Skeletal muscle tissue (tissue), 4 donors: ENCODE results near the gene TRRAP. TPM values are rescaled to one million over a fixed set of nuclear protein-coding genes. Genes with fewer than 3 reads are reported as not detected.

Experiments
- H3K27ac ChIP-seq: one replicate; pipeline ENCODE4 v1.7.0; 2013; ENCODE audit warnings: mild to moderate bottlenecking, low read depth, low read length, inconsistent platforms
- H3K27me3 ChIP-seq, 3 donors: one replicate each; pipeline ENCODE4 v1.7.0; 2013; ENCODE audit warnings: low read length in 3 of 3; ENCODE audit not compliant: control insufficient read depth in 3 of 3, insufficient read depth in 3 of 3
- H3K36me3 ChIP-seq, 3 donors: one replicate each; pipeline ENCODE4 v1.7.0; 2013; ENCODE audit warnings: low read length in 3 of 3; ENCODE audit not compliant: control insufficient read depth in 3 of 3, insufficient read depth in 3 of 3
- H3K4me1 ChIP-seq, 3 donors: one replicate each; pipeline ENCODE4 v1.7.0; 2013; ENCODE audit warnings: low read length in 3 of 3, mild to moderate bottlenecking in 3 of 3; ENCODE audit not compliant: control insufficient read depth in 3 of 3, insufficient read depth in 3 of 3
- H3K4me3 ChIP-seq, 3 donors: one replicate each; pipeline ENCODE4 v1.7.0; 2013; ENCODE audit warnings: low read length in 3 of 3
- H3K9ac ChIP-seq, 3 donors: one replicate each; pipeline ENCODE4 v1.7.0; 2013; ENCODE audit warnings: low read length in 3 of 3, mild to moderate bottlenecking in 3 of 3, moderate library complexity in 2 of 3, low read depth in 1 of 3
- H3K9me3 ChIP-seq, 3 donors: one replicate each; pipeline ENCODE4 v1.7.0; 2013; ENCODE audit warnings: low read length in 3 of 3; ENCODE audit not compliant: control insufficient read depth in 3 of 3
- total RNA-seq: library from RNA; depleted of rRNA; stranded (reverse); fragments of >200 nt; gene quantifications from one replicate; pipeline ENCODE4 v1.2.3, GENCODE V29; 2014
- donor health status: Osteomylitis.

TRRAP gene
- total RNA-seq, 1 donor from 2014 or later = 20.4 TPM

GRCh38 chr7:98956469-98956868, 78.1 kb downstream of the TRRAP start:
- peak overlapping the region; percentile 81 for H3K27ac ChIP-seq
- peaks cover 65 to 89% (median 84%) of the 10 kb centered on the region in 3 donors for H3K36me3 ChIP-seq
- H3K4me3 ChIP-seq = no peak overlapping the region

GRCh38 chr7:98956937-98957336, 78.6 kb downstream of the TRRAP start:
- no peak overlapping the region for H3K4me3 ChIP-seq
- peak overlapping the region; percentile 81 for H3K27ac ChIP-seq

More at GRCh38 chr7:98956469-98956868, 78.1 kb downstream of the TRRAP start:
- H3K4me1 ChIP-seq = peaks cover 0 to 8% (median 6%) of the 10 kb centered on the region in 3 donors
- no peaks in the 10 kb centered on the region for H3K27me3 ChIP-seq
- H3K9ac ChIP-seq = peak overlapping the region in 1 of 3 donors; percentile 62
- no peaks in the 10 kb centered on the region for H3K9me3 ChIP-seq

GRCh38 chr7:98957766-98958165, 79.4 kb downstream of the TRRAP start:
- Histone ChIP-seq H3K9me3 (no peaks in the 10 kb centered on the region), H3K4me1 (peaks cover 0 to 8% (median 6%) of the 10 kb centered on the region in 3 donors), H3K9ac (no peak overlapping the region), H3K4me3 (no peak overlapping the region), H3K27ac (no peak overlapping the region), H3K36me3 (peaks cover 69 to 88% (median 88%) of the 10 kb centered on the region in 3 donors), H3K27me3 (no peaks in the 10 kb centered on the region)

More at GRCh38 chr7:98956937-98957336, 78.6 kb downstream of the TRRAP start:
- H3K4me1 ChIP-seq = peaks cover 0 to 8% (median 6%) of the 10 kb centered on the region in 3 donors
- H3K36me3 ChIP-seq = peaks cover 61 to 88% (median 84%) of the 10 kb centered on the region in 3 donors
- H3K27me3 ChIP-seq = no peaks in the 10 kb centered on the region
- peak overlapping the region in 2 of 3 donors; percentile 20 to 62 for H3K9ac ChIP-seq
- no peaks in the 10 kb centered on the region for H3K9me3 ChIP-seq

- no peaks in the 10 kb centered on the region for H3K27me3 ChIP-seq
- no peak overlapping the region for H3K4me3 ChIP-seq
- no peaks in the 10 kb centered on the region for H3K9me3 ChIP-seq
- peaks cover 0 to 8% (median 6%) of the 10 kb centered on the region in 3 donors for H3K4me1 ChIP-seq
- H3K9ac ChIP-seq = no peak overlapping the region
- no peak overlapping the region for H3K27ac ChIP-seq
- peaks cover 64 to 87% (median 86%) of the 10 kb centered on the region in 3 donors for H3K36me3 ChIP-seq
These were observed 80.6 kb downstream of the TRRAP start for GRCh38 chr7:98958968-98959367.

GRCh38 chr7:98963305-98963704, 85.0 kb downstream of the TRRAP start:
- H3K27me3 ChIP-seq = no peaks in the 10 kb centered on the region
- H3K9ac ChIP-seq = no peak overlapping the region
- no peak overlapping the region for H3K27ac ChIP-seq
- H3K36me3 ChIP-seq = peaks cover 51 to 81% (median 81%) of the 10 kb centered on the region in 3 donors
- no peaks in the 10 kb centered on the region for H3K9me3 ChIP-seq
- H3K4me3 ChIP-seq = no peak overlapping the region
- H3K4me1 ChIP-seq = no peaks in the 10 kb centered on the region

- H3K4me3 ChIP-seq = no peak overlapping the region
- no peaks in the 10 kb centered on the region for H3K4me1 ChIP-seq
- no peak overlapping the region for H3K9ac ChIP-seq
- peaks cover 55 to 82% (median 82%) of the 10 kb centered on the region in 3 donors for H3K36me3 ChIP-seq
- no peaks in the 10 kb centered on the region for H3K9me3 ChIP-seq
- H3K27me3 ChIP-seq = no peaks in the 10 kb centered on the region
- H3K27ac ChIP-seq = no peak overlapping the region
These were observed 86.3 kb downstream of the TRRAP start for GRCh38 chr7:98964596-98964995.

- H3K4me1 ChIP-seq = no peaks in the 10 kb centered on the region
- no peaks in the 10 kb centered on the region for H3K27me3 ChIP-seq
- no peak overlapping the region for H3K9ac ChIP-seq
- H3K36me3 ChIP-seq = peaks cover 64 to 84% (median 81%) of the 10 kb centered on the region in 3 donors
- no peak overlapping the region for H3K4me3 ChIP-seq
- no peak overlapping the region for H3K27ac ChIP-seq
- H3K9me3 ChIP-seq = no peaks in the 10 kb centered on the region
These were observed 90.3 kb downstream of the TRRAP start for GRCh38 chr7:98968621-98969020.

- H3K4me3 ChIP-seq = no peak overlapping the region
- H3K36me3 ChIP-seq = peaks cover 70 to 87% (median 86%) of the 10 kb centered on the region in 3 donors
- no peaks in the 10 kb centered on the region for H3K4me1 ChIP-seq
- H3K9me3 ChIP-seq = no peaks in the 10 kb centered on the region
- H3K9ac ChIP-seq = no peak overlapping the region
- H3K27me3 ChIP-seq = no peaks in the 10 kb centered on the region
- H3K27ac ChIP-seq = no peak overlapping the region
These were observed 91.1 kb downstream of the TRRAP start for GRCh38 chr7:98969386-98969785.

GRCh38 chr7:98970016-98970615, 91.8 kb downstream of the TRRAP start:
- no peak overlapping the region for H3K27ac ChIP-seq
- peaks cover 66 to 87% (median 85%) of the 10 kb centered on the region in 3 donors for H3K36me3 ChIP-seq
- no peak overlapping the region for H3K9ac ChIP-seq
- H3K9me3 ChIP-seq = no peaks in the 10 kb centered on the region
- no peaks in the 10 kb centered on the region for H3K4me1 ChIP-seq
- H3K27me3 ChIP-seq = no peaks in the 10 kb centered on the region
- no peak overlapping the region for H3K4me3 ChIP-seq

GRCh38 chr7:98970805-98971204, 92.5 kb downstream of the TRRAP start:
- Histone ChIP-seq H3K36me3 (peaks cover 63 to 87% (median 84%) of the 10 kb centered on the region in 3 donors), H3K9ac (no peak overlapping the region), H3K9me3 (no peaks in the 10 kb centered on the region)

More at GRCh38 chr7:98970805-98971204, 92.5 kb downstream of the TRRAP start:
- Histone ChIP-seq H3K4me3 (no peak overlapping the region), H3K27ac (no peak overlapping the region), H3K4me1 (no peaks in the 10 kb centered on the region), H3K27me3 (no peaks in the 10 kb centered on the region)
